Stimulated activated CD8-positive, alpha-beta memory T cell treated with anti-CD3 and anti-CD28 coated beads, Interleukin-12 subunit alpha, Interleukin-12 subunit beta, amount 100 ng/mL, for 24 hours (primary cell): ENCODE measurements around the gene ARRB2.

ENCODE experiments used
- DNase-seq: peaks from one replicate; pipeline ENCODE4 v3.0.0-alpha.2; 2020; ENCODE audit errors: extremely low read depth

The ARRB2 gene

GRCh38 chr17:4725646-4726310 lies 15.3 kb downstream of the ARRB2 start:
- no peak for DNase-seq

GRCh38 chr17:4728124-4728523 lies 17.7 kb downstream of the ARRB2 start:
- DNase-seq, result no peak

GRCh38 chr17:4733073-4733531 lies 22.7 kb downstream of the ARRB2 start:
- no peak for DNase-seq

GRCh38 chr17:4734857-4735475 lies 24.5 kb downstream of the ARRB2 start:
- no peak for DNase-seq

GRCh38 chr17:4735876-4736651 lies 25.6 kb downstream of the ARRB2 start:
- no peak for DNase-seq

DNA sequence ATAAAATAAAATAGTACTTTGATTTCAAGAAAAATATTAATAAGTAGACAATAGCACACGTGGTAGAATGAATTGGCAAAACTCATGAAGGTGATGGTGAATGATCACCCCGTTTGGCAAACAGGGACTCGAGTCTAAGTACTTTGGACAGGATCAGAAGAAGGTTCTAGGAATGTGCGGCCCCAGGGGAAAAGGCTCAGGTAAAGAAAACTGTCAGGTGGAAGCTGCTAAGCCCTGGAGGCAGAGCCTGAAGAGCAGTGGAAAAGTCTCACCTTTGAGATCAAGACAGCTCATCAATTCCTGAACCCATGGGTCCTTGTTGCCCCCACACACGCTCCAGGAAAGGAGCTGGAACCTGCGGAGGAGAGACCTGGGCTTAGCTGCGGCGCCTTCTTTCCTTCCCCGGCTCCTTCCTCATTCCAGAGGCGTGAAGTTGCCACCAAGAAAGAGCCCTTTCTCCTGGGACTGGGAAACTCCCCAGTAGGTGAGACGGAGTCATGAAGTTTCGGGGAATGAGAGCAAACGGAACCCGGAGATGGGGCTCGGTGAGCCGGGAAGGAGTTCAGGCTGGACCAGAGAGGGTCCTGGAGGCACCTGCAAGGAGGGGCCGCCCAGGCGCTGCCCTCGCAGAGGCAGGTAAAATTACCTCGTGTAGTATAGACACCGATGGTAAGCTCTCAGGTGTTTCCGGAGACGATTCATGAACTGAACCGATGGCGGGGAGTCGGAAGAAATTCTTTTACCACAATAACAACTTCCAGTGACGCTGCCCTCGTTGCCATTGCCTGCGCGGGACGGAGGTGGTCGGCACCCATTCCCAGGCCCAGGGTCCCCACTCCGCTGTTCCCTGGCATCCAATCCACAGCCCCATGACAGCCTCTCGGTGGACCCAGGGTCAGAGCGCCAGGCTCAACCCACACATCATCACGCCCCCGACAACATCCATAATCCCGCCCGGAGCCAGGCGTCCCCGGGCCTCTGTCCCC lies 28.0 kb downstream of the ARRB2 start:
- no peak for DNase-seq

DNA sequence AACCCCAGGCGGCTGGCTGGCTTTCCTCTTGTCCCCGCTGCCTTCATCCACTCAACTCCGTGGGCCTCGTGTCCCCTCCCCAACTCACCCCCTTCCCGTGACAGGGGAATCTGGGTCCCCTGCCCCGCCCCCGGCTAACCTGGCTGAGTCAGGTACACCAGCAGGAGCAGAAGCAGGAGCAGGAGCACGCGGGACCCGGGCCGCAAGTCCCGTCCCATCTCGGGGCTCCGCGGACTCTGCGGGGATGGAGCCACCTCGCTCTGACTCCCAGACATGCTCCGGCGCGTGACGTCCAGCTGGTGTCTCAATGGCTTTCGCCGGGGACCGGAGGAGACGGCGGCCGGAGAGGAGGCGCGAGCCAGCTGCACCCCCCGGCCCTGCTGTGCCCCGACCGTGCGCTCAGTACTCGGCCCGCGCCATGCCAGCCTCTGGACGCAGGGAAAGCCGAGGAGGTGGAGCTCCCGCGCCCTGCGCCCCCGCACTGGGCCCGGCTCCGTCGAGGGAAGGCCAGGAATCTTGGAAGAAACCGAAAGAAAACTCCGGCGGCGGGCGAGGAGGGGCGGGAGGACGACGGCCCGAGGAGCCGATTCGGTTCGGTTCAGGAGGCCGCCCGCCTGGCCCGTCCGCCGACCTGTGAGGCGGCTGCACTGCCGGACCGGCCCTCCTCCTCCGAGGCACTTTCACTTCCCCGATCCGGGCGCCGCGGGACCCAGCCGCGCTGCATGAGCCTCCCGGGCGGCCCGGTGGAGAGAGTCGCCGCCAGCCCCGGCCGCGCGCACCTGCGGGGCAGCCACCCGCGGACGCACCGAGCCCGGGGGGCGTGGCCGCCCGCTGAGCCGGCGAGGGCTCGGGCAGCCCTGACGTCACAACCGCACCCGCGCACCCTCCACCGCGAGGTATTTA lies 28.9 kb downstream of the ARRB2 start, which contains the start of the genes CXCL16 and ZMYND15:
TSS of gene CXCL16 (minus strand) at position 807 of the 903 bp plus-strand sequence. CDS start at position 218, 589 bp downstream.
TSS of gene ZMYND15 (plus strand) at position 712 of the 903 bp plus-strand sequence. CDS start 716 bp downstream, outside the sequence.
- DNase-seq, result no peak

DNA sequence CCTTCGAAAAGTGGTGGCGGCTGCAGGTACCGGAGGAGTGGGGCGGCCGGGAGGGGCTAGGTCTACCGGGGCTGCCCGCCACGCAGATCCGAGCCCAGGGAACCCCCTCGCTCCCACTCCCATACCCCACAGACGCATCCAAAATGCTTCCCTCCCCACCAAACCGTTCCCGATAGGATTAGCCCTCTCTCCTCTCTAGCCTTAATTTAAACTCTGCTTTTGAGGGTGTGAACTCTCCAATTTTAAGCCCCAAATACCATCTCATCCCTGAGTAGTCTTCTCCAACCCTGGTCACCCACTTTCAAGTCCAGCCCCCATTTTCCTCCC lies 29.6 kb downstream of the ARRB2 start:
- DNase-seq, result no peak

- no peak for DNase-seq
These were observed 30.2 kb downstream of the ARRB2 start for GRCh38 chr17:4740584-4740983.

GRCh38 chr17:4741544-4741943 lies 31.1 kb downstream of the ARRB2 start:
- DNase-seq, result no peak

DNA sequence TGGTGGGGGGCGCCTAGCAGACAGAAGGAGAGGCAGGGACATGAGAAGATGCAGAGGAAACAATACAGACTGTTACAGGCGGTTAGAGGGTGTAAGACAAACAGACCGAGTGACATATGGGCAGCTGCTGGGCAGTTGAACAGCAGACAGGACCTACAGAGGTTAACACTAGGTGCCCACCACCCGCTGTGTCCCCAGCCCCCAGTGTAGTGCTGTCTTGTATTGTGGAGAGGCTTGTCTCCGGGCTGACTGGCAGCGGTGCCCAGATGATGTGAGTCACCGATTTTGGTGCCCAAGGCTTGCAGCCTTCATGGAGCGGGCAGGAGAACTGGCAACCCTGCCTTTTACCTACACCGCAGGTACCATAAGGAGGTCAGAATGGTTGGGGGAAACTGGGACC lies 31.7 kb downstream of the ARRB2 start:
- DNase-seq, result no peak

DNA sequence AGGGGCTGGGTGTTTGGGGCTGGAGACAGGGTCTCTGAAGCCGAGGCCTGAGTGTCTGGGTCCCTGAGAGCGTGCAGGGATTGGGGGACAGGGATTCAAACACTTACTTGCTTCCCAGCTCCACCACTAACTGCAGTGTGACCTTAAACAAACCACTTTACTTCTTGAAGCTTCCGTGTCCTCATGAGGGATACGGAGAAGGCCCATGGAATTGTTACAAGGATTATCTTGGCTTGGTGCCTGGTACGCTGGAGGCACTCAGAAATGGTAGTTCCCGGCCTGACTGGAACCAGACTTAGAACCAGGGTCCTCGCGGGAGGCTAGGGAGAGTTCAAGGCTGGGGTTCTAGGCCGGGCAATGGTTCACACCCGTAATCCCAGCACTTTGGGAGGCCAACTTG lies 32.2 kb downstream of the ARRB2 start:
- no peak for DNase-seq

- no peak for DNase-seq
These were observed 32.8 kb downstream of the ARRB2 start for GRCh38 chr17:4743216-4743615.

- no peak for DNase-seq
These were observed 33.5 kb downstream of the ARRB2 start for GRCh38 chr17:4743898-4744297.

DNA sequence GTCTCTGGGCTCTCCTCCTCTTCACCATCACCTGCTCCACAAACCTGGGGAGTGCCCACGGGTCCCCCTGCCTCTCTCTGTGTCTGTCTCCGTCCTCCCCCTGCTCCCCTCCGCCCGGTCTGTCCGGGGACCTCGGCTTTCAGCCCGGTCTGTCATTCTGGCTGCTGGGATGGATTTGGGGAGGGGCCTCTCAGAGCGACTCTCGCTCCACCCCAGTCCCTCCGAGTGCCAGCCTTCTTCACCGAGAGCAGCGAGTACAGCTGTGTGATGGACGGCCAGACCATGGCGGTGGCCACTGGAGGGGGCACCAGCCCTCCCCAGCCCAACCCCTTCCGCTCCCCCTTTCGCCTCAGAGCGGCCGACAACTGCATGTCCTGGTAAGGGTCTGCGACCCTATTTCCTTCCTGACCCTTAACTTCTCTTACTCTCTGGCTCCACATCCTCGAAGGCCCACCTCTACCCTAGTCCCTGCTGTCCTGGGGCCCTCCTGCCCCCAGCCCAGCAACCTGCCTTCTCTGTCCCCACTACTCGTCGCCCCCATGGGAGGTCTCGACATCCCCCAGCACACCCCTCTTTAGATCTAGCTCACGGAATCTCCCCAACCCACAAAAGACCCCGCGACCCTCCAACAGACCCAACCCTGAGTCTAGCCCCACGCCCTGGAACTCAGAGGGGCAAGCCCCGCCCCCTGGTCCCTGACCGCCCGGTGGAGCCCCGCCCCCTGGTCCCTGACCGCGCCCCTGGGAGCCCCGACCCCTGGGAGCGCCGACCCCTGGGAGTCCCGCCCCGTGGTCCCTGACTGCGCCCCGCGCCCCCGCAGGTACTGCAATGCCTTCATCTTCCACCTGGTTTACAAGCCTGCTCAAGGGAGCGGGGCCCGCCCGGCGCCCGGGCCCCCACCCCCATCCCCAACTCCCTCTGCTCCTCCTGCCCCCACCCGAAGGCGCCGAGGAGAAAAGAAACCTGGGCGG lies 34.9 kb downstream of the ARRB2 start:
- no peak for DNase-seq

GRCh38 chr17:4747847-4748246 lies 37.4 kb downstream of the ARRB2 start:
- DNase-seq, result no peak

DNA sequence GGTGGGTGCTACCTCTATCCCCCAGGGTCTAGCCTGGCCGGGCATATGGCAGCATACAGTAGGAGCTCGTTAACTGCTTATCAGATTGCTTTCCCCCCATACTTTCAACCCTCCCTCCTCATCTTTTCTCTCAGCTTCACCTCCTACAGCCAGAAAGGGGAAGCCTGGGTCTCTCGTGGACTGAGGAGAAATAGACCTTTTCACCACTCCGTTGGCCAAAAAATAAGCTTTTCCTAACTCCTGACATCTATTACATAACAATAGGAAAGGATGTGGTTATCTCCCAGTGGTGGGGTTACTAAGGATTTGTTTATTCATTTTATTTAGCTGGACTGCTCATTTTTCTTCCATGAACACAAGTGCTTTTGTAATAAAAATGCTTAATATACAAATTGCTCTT lies 38.3 kb downstream of the ARRB2 start:
- DNase-seq, result no peak

DNA sequence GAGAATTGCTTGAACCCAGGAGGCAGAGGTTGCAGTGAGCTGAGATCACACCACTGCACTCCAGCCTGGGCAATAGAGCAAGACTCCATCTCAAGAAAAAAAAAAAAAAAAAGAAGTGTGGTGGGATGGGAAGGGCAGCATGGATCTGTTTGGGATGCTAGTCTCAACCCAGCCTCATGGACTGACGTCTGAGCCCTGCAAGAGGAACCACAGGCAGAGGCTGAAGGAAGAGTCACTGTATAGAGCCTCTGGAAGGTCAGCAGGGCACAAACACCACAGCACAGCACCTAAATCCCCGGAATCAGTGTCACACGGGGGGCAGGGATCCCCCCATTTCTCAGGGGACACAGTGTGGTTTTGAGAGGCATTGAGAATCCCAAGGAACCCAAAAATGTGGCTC lies 40.2 kb downstream of the ARRB2 start:
- DNase-seq, result no peak

- no peak for DNase-seq
These were observed 41.5 kb downstream of the ARRB2 start for GRCh38 chr17:4751932-4752331.
